ENCODE results near the gene PRSS50.

PRSS50 gene

GRCh38 chr3:46692566-46692990, 25.1 kb downstream of the PRSS50 start:
- no peak for DNase-seq (ENCODE audit: low read depth in 2 of 2)

- no peak for DNase-seq (ENCODE audit: low read depth in 2 of 2)
Measured at GRCh38 chr3:46690798-46691197, 26.9 kb downstream of the PRSS50 start.

DNA sequence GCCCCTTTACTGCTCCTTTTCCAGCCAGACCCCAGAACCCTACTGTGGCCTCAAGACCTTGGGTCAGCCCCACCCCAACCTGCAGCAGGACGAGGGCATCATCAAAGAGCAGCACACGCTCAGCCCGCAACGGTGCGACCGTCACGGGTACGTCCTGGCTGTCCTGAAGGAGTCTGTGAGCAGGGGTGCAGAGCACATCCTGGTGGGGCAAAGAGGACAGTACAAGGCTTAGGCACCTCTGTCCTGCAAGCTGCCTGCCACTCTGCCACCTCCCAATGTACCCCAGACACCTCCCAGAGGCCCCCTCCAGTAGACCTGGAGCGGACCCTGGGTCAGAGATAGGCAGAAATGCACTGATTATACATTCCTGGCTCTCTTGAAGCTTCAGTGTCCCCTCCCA, 32.2 kb downstream of the PRSS50 start:
- DNase-seq (ENCODE audit: low read depth in 2 of 2): no peak

GRCh38 chr3:46684891-46685290, 32.8 kb downstream of the PRSS50 start:
- no peak for DNase-seq (ENCODE audit: low read depth in 2 of 2)

DNA sequence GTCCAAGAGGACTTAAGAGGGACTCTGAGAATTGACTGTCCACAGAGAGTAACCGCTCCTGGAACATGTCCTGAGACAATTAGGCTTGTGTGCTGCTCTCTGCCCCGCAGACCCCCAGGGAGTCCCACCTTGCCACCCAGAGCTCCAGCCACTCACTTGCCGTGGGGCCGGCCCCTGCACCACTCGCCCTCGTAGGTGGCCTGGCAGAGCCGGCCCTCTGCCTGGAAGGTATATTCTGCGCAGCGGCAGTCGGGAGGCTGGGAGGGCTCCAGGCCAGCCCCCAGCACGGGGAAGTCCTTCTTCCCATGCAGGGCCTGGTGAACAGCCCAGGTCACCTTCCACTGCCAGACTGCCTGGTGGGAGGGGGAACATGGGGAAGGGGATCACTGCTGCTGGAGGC, 34.7 kb downstream of the PRSS50 start:
- no peak for DNase-seq (ENCODE audit: low read depth in 2 of 2)

GRCh38 chr3:46681856-46682540, 35.7 kb downstream of the PRSS50 start:
- DNase-seq (ENCODE audit: low read depth in 2 of 2): no peak

GRCh38 chr3:46681387-46681786, 36.3 kb downstream of the PRSS50 start:
- no peak for DNase-seq (ENCODE audit: low read depth in 2 of 2)

GRCh38 chr3:46680298-46680826, 37.3 kb downstream of the PRSS50 start:
- DNase-seq (ENCODE audit: low read depth in 2 of 2): no peak

- DNase-seq (ENCODE audit: low read depth in 2 of 2): no peak
Measured at GRCh38 chr3:46679681-46680080, 38.0 kb downstream of the PRSS50 start.

DNA sequence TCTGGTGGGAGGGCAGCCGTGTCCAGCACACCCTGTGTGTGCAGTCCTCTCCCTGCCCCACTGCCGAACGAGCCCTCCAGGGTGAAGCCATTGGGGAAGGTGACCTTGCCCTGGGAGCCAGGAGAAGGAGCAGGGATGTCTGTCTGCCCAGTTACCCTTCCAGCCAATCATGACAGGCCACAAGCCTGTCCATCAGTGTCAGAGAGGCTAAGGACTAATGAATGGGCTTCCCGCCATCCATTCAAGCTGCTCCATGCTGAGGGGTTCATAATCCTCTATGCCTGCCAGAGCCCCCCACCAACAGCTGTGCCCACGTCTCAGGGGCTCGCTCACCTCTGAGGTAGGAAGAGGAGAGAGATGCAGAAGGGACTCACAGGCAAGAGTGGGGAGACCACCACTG, 39.4 kb downstream of the PRSS50 start:
- DNase-seq (ENCODE audit: low read depth in 2 of 2): no peak

- no peak for DNase-seq (ENCODE audit: low read depth in 2 of 2)
Measured at GRCh38 chr3:46677411-46677726, 40.3 kb downstream of the PRSS50 start.

DNA sequence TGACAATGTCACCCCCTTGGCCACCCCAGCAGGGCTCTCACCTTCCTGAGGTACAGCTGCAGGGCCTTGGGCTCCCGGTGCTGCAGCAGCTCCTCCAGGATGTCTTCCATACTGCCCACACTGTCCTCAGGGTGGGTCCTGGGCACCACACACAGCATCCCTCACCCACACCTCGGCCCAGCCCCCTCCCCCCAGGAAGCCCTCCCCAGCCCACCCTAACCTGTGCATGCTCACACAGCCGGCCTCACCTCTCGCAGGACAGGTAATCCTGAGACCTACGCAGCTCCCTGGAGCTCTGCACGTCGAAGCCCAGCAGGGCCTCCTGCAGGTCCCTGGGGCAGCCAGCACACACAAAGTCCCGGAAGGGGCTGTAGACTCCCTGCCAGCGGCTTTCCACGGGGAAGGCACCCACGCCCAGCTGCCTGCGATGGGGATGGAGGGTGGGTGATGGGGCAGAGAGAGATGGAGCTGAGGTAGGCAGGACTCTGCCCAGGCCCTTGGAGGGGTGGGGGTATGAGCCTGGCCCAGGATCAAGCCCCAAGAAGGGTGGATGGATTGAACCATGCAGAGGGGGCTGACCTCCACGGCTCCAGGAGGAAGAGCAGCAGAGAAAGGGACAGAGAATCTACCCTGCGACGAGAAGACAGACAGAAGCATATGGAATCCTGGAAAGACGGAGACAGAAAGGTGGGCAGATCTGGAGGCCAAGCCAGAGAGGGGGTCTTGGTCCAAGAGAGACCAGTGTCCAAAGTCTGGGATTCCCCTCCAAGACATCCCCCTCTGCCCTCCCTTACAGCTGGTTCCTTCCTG, 40.9 kb downstream of the PRSS50 start:
- DNase-seq (ENCODE audit: low read depth in 2 of 2): no peak

GRCh38 chr3:46675843-46676567, 41.7 kb downstream of the PRSS50 start:
- no peak for DNase-seq (ENCODE audit: low read depth in 2 of 2)

DNA sequence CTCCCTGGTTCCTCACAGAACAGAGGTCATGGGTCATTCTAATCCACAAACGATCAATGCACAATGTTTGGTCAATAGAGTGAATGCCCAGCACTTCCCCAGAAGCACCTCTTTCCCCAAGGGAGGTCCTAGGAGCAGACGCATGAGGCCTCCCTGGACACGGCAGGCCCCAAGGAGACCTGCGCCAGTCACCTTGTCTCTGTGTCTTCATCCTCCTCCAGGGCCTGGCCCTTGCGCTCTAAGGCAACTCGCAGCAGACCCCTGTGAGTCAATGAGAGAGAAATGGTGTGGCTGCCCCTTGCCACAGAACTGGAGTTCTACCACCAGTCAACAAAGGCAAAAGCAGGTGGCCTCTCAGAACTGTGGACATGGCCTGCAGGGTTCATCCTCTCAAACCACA, 42.2 kb downstream of the PRSS50 start:
- DNase-seq (ENCODE audit: low read depth in 2 of 2): no peak

GRCh38 chr3:46674031-46674845, 43.4 kb downstream of the PRSS50 start:
- DNase-seq (ENCODE audit: low read depth in 2 of 2): no peak

DNA sequence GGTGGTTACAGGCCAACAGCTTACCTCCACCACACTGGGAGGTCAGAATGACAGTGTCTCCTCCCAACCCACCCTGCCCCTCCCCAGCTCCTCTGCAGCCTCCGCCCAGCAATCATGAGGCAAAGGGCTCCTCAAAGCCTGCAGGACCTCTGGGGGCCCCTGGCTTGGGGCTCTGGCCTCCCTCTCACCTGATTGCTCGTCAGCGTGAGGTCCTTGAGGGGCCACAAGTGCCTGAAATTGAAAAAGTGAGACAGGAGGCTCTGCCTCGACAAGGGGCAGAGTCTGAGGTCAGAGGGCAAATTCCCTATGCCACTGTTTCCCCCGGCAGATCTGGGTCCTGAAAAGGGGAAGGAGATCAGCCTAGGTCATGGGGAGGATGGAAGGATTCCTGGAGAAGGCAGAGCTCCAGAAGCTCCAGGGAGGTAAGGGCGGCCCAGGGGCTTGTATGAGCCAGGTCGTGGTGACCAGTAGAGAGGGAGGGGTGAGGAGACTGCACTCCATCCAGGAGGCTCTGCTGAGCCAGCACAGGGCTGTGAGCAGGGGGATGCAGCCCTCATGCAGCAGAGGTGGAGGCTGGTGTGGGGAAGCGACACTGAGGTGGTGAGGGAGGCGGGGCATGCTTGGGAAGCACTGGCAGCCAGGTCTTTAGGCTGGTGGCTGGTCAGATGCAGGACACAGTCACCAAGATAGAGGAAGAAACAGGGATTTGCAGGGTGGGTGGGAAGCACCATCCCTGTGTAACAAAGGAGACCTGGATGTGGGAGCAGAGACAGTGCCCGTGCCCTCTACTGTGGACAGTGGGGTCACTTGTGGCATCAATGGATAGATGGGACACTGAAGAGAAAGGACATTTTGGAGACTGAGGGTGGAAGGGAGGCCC, 44.3 kb downstream of the PRSS50 start:
- no peak for DNase-seq (ENCODE audit: low read depth in 2 of 2)

GRCh38 chr3:46672349-46672695, 45.3 kb downstream of the PRSS50 start:
- DNase-seq (ENCODE audit: low read depth in 2 of 2): no peak

GRCh38 chr3:46671541-46672348, 45.9 kb downstream of the PRSS50 start:
- no peak for DNase-seq (ENCODE audit: low read depth in 2 of 2)

DNA sequence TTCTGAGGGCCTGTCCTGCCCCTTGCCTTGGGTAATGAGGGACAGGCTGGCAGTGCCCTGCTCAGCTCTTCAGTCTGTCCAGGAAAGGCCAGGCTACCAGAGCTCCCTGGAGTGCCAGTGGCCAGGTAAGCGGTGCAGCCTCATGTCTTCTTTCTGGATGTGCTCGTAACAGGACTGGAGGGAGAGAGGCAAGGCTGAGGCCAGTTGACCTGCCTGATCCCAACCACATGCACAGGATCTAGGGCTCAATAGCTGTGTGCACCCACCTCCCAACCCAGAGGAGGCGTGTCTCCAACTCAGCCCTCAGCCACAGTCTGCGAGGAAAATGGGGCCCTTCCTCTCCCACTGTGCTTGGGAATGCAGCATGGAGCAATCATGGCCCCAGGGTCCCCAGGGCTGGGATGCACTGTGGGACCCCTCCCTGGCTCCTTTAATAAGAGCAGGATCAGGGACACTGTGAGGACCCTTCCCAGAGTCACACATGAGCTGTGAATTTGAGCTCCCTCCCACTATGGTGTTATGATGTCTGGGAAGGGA, 46.7 kb downstream of the PRSS50 start:
- no peak for DNase-seq (ENCODE audit: low read depth in 2 of 2)

All from stimulated activated CD4-positive, alpha-beta T cell treated with anti-CD3 and anti-CD28 coated beads, Interleukin-15, amount 100 ng/mL, for 48 hours (primary cell).